Ishikawa (cell line): ENCODE measurements around the gene TEX14.

Source experiments
- CEBPB ChIP-seq: IDR thresholded peaks from 2 replicates; pipeline ENCODE4 v1.6.1; 2012
- CREB1 ChIP-seq: IDR thresholded peaks from 2 replicates; pipeline ENCODE4 v1.6.1; 2012; ENCODE audit warnings: low read depth
- EGR1 ChIP-seq: IDR thresholded peaks from 2 replicates; pipeline ENCODE4 v1.6.1; 2012
- EP300 ChIP-seq: IDR thresholded peaks from 2 replicates; pipeline ENCODE4 v1.6.1; 2012; ENCODE audit warnings: borderline replicate concordance
- FOXM1 ChIP-seq: IDR thresholded peaks from 2 replicates; pipeline ENCODE4 v1.6.1; 2012; ENCODE audit warnings: low read depth, borderline replicate concordance
- NFIC ChIP-seq: IDR thresholded peaks from 2 replicates; pipeline ENCODE4 v1.6.1; 2012
- RAD21 ChIP-seq: IDR thresholded peaks from 2 replicates; pipeline ENCODE4 v1.6.1; 2012; ENCODE audit warnings: low read depth
- TCF12 ChIP-seq: IDR thresholded peaks from 2 replicates; pipeline ENCODE4 v1.6.1; 2012; ENCODE audit warnings: low read depth
- YY1 ChIP-seq: IDR thresholded peaks from 2 replicates; pipeline ENCODE4 v1.6.1; 2012; ENCODE audit warnings: low read depth
- TF ChIP-seq, protein P1 (sequence below): IDR thresholded peaks from 2 replicates; pipeline ENCODE4 v1.6.1; 2012
- TF ChIP-seq, protein P2 (sequence below): IDR thresholded peaks from 2 replicates; pipeline ENCODE4 v1.6.1; 2012
- TF ChIP-seq, protein P3 (sequence below): IDR thresholded peaks from 2 replicates; pipeline ENCODE4 v1.6.1; 2012; ENCODE audit warnings: low read depth, mild to moderate bottlenecking

DNA sequence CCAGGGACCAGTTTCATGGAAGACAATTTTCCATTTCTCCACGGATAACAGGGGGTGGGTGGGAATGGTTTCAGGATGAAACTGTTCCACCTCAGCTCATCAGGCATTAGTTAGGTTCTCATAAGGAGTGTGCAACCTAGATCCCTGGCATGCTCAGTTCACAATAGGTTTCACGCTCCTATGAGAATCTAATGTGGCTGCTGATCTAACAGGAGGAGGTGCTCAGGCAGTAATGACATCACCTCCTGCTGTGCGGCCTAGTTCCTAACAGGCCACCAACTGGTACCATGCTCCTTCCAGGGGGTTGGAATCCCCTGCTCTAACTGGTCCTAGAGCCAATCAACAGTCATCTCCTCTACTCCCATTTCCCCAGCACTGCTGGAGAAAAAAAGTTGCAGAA, 19.9 kb downstream of the TEX14 start:
- TF ChIP-seq CREB1 (no peak), RAD21 (no peak), YY1 (no peak), EGR1 (no peak), NFIC (no peak), FOXM1 (no peak), EP300 (no peak), CEBPB (no peak), TCF12 (no peak)
- TF ChIP-seq, protein P1, sequence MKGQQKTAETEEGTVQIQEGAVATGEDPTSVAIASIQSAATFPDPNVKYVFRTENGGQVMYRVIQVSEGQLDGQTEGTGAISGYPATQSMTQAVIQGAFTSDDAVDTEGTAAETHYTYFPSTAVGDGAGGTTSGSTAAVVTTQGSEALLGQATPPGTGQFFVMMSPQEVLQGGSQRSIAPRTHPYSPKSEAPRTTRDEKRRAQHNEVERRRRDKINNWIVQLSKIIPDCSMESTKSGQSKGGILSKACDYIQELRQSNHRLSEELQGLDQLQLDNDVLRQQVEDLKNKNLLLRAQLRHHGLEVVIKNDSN, result no peak
- TF ChIP-seq, protein P2, sequence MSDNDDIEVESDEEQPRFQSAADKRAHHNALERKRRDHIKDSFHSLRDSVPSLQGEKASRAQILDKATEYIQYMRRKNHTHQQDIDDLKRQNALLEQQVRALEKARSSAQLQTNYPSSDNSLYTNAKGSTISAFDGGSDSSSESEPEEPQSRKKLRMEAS, result no peak
- TF ChIP-seq, protein P3, sequence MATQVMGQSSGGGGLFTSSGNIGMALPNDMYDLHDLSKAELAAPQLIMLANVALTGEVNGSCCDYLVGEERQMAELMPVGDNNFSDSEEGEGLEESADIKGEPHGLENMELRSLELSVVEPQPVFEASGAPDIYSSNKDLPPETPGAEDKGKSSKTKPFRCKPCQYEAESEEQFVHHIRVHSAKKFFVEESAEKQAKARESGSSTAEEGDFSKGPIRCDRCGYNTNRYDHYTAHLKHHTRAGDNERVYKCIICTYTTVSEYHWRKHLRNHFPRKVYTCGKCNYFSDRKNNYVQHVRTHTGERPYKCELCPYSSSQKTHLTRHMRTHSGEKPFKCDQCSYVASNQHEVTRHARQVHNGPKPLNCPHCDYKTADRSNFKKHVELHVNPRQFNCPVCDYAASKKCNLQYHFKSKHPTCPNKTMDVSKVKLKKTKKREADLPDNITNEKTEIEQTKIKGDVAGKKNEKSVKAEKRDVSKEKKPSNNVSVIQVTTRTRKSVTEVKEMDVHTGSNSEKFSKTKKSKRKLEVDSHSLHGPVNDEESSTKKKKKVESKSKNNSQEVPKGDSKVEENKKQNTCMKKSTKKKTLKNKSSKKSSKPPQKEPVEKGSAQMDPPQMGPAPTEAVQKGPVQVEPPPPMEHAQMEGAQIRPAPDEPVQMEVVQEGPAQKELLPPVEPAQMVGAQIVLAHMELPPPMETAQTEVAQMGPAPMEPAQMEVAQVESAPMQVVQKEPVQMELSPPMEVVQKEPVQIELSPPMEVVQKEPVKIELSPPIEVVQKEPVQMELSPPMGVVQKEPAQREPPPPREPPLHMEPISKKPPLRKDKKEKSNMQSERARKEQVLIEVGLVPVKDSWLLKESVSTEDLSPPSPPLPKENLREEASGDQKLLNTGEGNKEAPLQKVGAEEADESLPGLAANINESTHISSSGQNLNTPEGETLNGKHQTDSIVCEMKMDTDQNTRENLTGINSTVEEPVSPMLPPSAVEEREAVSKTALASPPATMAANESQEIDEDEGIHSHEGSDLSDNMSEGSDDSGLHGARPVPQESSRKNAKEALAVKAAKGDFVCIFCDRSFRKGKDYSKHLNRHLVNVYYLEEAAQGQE, result no peak
